VCaP (cell line): ENCODE measurements around the gene TMTC2.

Source experiments
- H3K27ac ChIP-seq: fragments of 450-650 bp; 2 replicates; pipeline ENCODE4 v1.5.1; 2017
- TF ChIP-seq, protein P1 (sequence below): fragments of 450-650 bp; conservative IDR thresholded peaks from 2 replicates; pipeline ENCODE4 v1.5.1; 2017; ENCODE audit warnings: mild to moderate bottlenecking, moderate library complexity

The TMTC2 gene

DNA sequence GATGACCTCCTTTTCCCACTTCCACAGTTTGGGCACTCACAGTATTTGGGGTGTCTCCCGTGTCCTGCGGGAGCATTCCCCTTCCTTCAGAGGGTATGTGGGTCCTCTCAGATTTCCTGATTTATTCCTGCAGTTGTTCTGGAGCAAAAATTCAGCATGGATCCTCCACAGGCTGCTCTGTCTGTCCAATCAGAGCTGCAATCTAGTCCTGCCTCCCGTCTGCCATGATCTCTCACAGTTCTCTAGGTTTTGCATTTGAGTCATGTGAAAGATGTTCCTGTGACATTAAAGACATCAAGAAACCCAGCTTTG, 435.9 kb downstream of the TMTC2 start:
- no peak overlapping the region for H3K27ac ChIP-seq
- TF ChIP-seq, protein P1, sequence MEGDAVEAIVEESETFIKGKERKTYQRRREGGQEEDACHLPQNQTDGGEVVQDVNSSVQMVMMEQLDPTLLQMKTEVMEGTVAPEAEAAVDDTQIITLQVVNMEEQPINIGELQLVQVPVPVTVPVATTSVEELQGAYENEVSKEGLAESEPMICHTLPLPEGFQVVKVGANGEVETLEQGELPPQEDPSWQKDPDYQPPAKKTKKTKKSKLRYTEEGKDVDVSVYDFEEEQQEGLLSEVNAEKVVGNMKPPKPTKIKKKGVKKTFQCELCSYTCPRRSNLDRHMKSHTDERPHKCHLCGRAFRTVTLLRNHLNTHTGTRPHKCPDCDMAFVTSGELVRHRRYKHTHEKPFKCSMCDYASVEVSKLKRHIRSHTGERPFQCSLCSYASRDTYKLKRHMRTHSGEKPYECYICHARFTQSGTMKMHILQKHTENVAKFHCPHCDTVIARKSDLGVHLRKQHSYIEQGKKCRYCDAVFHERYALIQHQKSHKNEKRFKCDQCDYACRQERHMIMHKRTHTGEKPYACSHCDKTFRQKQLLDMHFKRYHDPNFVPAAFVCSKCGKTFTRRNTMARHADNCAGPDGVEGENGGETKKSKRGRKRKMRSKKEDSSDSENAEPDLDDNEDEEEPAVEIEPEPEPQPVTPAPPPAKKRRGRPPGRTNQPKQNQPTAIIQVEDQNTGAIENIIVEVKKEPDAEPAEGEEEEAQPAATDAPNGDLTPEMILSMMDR = no peak

DNA sequence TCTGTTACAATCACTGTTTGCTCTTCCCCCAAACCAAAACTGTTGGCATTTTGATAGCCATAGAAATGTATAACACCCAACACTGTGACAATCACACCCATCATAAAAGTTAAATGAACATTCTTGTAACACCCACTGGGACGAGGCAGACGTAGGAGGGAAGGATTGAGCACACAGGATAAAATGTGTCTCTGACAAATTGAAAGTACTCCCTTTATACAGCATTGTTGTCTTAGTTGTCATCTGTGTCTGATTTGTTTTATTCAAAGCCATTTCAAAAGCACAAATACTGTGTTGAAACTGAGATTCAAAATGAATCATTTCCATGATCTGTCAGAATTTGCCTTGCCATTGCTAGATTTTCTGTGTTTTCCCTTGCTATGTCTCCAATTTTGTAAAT, 436.3 kb downstream of the TMTC2 start:
- TF ChIP-seq, protein P1 = no peak
- no peak overlapping the region for H3K27ac ChIP-seq

DNA sequence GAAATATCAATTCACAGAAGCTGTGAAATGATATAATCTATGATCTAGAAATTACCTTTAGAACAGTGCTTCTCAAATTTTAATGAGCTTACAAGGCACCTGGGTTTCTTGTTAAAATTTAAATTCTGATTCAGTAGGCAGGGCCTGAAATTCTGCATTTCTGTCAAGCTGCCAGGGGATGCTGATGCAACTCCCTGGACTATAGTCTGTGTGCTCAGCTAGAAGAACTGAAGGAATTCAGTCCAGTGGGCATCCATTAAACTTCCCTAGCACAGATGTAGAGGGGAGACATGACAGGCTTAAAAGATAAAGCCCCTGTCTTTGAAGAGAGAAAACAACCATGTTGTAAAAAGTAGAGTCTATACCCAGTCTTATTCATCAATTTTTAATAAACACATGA, 441.8 kb downstream of the TMTC2 start:
- TF ChIP-seq, protein P1 = no peak
- no peak overlapping the region for H3K27ac ChIP-seq

DNA sequence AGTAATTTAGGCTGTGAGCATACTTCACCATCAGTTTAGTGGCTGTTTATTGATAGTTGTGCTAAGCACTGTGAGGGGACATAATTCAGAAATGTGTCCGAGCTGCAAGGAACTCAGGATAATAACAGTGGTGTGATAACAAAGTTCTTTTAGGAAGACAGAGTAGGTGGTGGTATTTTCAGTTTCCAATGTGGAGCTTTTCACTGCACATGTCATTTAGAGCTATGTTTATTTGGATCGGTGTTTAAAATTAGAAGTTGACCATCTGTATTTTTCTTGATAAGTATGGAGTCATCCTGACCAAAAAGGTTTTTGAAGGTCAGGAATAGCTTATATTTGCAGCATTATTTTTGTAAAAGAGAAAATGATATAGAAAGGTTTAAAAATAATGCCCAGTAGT, 443.5 kb downstream of the TMTC2 start:
- TF ChIP-seq, protein P1 = no peak
- H3K27ac ChIP-seq = no peak overlapping the region

DNA sequence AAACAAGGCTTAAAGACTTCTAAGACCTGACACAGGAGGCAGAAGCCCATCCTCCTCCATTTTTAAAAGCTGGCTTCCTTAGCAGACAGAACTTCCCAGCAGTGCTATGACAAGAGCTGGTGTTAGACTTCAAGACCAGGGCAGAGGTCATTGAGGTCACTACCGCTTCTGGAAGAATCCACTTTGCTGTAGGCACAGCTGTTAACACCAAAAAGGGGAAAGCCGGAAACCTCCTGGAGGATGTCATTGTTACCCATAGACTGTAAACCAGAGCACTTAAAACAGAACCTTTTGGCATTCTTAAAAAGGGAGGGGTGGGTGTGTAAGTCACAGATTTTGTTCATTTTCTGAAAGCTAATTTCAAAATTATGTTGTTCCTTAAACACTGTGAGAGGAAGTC, 445.7 kb downstream of the TMTC2 start:
- TF ChIP-seq, protein P1 = no peak

GRCh38 chr12:83136411-83136810, 449.7 kb downstream of the TMTC2 start:
- TF ChIP-seq, protein P1 = no peak
- no peak overlapping the region for H3K27ac ChIP-seq

More for the DNA sequence above, 445.7 kb downstream of the TMTC2 start:
- no peak overlapping the region for H3K27ac ChIP-seq

GRCh38 chr12:83140135-83140534, 453.4 kb downstream of the TMTC2 start:
- H3K27ac ChIP-seq = no peak overlapping the region
- TF ChIP-seq, protein P1 = no peak
